ENCODE measurements around the gene OVCH2.
"Not testable (repeated sequence)": the region's sequence is repeated elsewhere in the genome, so short reads cannot be mapped to it uniquely, and the experiment has no call there.

Gene OVCH2

GRCh38 chr11:7671347-7672215, 34.7 kb downstream of the OVCH2 start:
- no peak for DNase-seq (ENCODE audit: low read depth)

GRCh38 chr11:7670641-7671040, 35.6 kb downstream of the OVCH2 start:
- no peak for DNase-seq (ENCODE audit: low read depth)

GRCh38 chr11:7668911-7669310, 37.4 kb downstream of the OVCH2 start:
- no peak for DNase-seq (ENCODE audit: low read depth)

DNA sequence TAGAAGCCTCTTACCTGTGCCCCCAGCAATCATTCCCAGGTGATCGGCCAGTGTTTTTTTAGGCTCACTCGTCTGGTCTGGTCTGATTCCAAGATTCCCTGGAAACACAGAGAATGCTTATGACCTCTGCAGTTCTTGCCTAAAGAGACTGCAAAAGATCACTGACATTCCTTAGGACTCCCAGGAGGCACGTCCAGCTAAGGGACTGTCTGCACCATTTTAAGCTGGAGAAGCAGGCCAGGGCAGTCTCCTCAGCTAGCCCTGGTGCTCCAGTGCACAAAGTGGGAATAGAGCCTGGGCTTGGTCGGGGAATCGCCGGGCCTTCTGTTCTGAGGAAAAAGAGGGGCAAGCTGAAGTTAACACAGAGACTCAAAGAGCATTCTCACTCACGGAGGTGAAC, 37.8 kb downstream of the OVCH2 start:
- no peak for DNase-seq (ENCODE audit: low read depth)

GRCh38 chr11:7667460-7667859, 38.8 kb downstream of the OVCH2 start:
- no peak for DNase-seq (ENCODE audit: low read depth)

DNA sequence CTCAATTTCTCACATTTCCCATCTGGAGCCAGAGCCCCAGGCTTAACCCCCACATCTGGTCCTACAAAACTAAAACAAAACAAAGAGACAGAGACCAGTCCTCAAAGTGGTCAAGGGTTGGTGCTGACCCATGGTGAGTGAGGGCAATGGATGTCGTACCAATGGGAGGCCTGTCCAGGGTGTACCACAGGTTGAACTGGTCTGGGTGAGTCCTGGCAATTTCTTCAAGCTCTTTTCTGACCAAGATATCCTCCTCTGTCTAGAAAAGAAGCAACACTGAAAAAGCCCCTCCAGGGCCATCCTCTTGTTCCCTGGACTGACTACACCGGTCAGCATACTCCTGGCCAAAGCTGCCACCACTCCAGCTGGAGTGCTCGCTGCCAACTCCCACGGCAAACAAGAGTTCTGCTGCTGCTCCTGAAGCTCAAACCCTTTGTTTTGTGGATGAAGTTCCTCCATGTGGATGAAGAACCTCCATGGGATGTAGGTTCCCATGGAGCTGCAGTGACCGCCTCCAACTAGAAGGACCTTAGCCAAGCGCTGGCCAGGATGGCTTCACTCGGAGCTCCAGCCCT, 39.9 kb downstream of the OVCH2 start:
- DNase-seq (ENCODE audit: low read depth) = no peak

GRCh38 chr11:7665473-7666291, 40.6 kb downstream of the OVCH2 start:
- no peak for DNase-seq (ENCODE audit: low read depth)

- DNase-seq (ENCODE audit: low read depth) = no peak
Observed at GRCh38 chr11:7664867-7665266, 41.4 kb downstream of the OVCH2 start.

DNA sequence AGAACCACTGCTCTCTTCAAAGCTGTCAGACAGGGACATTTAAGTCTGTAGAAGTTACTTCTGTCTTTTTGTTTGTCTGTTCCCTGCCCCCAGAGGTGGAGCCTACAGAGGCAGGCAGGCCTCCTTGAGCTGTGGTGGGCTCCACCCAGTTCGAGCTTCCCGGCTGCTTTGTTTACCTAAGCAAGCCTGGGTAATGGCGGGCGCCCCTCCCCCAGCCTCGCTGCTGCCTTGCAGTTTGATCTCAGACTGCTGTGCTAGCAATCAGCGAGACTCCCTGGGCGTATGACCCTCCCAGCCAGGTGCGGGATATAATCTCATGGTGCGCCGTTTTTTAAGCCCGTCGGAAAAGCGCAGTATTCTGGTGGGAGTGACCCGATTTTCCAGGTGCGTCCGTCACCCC, 42.7 kb downstream of the OVCH2 start:
- DNase-seq (ENCODE audit: low read depth) = not testable (repeated sequence)

- no peak for DNase-seq (ENCODE audit: low read depth)
Observed at GRCh38 chr11:7657306-7658025, 48.8 kb downstream of the OVCH2 start.

GRCh38 chr11:7656704-7657103, 49.6 kb downstream of the OVCH2 start:
- no peak for DNase-seq (ENCODE audit: low read depth)

DNA sequence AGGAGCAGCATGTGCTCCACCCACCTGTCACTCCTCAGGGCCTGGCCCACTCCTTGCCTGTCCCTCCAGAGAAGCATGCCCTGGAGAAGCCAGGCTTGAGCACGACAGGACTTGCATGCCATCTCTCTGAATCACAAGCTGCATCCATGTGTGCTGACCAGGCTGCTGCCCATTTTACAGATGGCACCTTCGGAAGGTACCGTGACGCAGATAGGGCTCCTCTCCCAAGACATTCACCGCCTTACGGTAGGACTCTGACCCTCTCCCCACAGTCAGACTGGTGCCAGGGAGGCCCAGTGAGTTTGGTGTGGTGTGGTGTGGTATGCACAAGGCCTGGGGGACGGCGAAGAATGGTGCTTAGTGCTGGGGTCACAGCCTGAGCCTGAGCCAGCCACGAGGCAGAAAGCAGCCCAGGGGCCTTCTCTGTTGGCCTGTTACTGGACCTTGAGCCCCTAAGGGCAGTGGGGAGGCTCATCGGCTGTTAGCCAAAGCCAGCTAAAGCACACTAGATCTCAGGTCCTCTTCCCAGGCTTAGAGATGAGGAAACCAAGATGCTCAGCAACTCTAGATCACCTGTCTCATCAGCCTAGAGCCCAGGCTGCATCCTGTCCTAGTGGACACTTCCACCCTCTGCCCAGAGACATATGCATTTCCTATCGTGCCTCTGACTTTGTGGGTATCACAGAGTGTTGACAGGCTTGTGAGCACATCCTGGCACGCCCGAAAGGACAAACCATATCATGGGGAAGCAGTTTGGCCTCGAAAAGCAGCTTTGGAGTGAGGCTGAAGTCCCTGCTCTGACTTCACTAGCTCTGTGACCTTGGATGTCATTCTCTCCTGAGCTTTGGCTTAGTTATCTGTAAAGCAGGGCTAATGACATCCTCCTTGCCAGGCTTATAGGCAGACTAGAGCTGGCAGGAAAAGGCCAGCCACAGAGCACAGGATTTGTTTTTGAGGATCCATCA, 50.7 kb downstream of the OVCH2 start:
- DNase-seq (ENCODE audit: low read depth) = no peak

- DNase-seq (ENCODE audit: low read depth) = no peak
Observed at GRCh38 chr11:7654195-7654705, 52.0 kb downstream of the OVCH2 start.

DNA sequence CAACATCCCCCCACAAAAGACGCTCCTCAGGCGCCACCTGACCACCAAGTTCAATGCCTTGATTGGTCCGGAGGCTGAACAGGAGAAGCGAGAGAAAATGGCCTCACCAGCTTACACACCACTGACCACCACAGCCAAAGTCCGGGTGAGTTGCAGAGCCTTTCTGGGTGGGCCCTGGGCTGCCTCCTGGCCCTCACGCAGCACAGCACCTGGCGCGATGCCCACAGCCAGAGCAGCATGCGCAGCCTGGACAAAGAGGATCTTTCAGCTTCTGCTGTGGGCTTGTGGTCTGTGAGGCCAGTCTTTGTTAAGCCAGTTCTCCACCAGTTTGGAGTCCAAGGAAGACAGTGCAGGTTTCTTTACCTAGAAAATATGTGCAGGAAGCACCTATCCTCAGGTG, 54.6 kb downstream of the OVCH2 start:
- no peak for DNase-seq (ENCODE audit: low read depth)

- no peak for DNase-seq (ENCODE audit: low read depth)
Observed at GRCh38 chr11:7651140-7651551, 55.1 kb downstream of the OVCH2 start.

- no peak for DNase-seq (ENCODE audit: low read depth)
Observed at GRCh38 chr11:7648264-7648663, 58.0 kb downstream of the OVCH2 start.

DNA sequence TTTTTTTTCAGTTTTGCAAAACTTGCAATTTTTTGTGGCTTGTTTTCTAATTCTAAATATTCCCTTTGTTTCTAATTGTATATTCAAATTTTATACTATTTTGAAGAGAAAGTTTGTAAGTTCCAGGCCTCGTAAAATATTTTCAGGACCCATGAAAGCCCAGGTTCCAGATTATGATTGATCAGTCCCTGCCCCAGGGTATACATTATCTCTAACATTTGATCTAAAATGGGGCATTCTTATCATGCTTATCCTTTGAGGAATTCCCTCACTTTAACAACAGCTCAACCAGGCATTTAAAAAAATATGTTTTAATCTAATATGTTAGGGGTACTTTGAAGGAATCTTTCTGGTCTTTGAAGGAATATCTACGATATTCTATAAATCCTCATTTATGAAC, 59.4 kb downstream of the OVCH2 start:
- no peak for DNase-seq (ENCODE audit: low read depth)

GRCh38 chr11:7645206-7645605, 61.1 kb downstream of the OVCH2 start:
- no peak for DNase-seq (ENCODE audit: low read depth)

DNA sequence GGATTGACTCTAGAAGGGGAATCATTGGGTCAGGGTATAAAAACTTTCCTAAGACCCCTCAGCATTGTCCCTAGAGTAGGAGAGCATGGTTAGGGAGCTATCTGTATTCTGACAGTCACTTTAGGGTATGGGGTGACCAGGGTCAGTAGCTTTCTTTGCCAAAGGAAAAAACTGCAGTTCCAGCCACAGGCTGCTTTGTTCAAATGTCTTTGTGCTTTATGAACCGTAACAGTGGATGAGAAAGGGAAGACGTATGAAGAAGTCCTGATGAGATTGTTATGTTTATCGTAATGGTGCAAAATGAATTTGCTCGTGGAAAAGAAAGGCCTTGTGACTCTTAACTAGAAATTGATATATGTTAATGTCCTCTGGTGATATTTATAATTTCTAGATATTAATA, 63.0 kb downstream of the OVCH2 start:
- DNase-seq (ENCODE audit: low read depth) = no peak

DNA sequence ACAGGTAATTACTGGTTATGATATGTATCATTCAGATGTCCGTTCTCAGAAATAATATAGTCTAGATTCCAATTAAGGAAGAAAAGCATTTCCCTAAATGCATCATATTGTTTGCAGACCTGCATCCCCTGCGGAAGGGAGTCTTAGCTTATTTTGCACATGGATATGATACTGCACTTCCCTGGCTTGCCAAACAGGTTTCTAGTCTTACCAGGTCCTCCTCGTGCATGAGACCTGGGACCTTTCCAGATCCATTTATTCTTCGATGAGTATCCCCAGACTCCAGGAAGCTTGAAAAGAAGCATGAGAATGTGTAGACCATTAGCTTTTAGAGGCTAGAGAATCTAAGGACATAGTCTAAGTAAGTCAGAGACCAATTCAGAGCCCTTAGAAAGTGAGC, 63.5 kb downstream of the OVCH2 start:
- no peak for DNase-seq (ENCODE audit: low read depth)

GRCh38 chr11:7640816-7641215, 65.5 kb downstream of the OVCH2 start:
- no peak for DNase-seq (ENCODE audit: low read depth)
